Measurements from ENCODE around the gene POLR2L. TPM values are rescaled to one million over a fixed set of nuclear protein-coding genes. Genes with fewer than 3 reads are reported as not detected.

The POLR2L gene
- total and polyA plus RNA-seq, 3 experiments from 2014 or later = 114 to 182 (median 178) TPM

DNA sequence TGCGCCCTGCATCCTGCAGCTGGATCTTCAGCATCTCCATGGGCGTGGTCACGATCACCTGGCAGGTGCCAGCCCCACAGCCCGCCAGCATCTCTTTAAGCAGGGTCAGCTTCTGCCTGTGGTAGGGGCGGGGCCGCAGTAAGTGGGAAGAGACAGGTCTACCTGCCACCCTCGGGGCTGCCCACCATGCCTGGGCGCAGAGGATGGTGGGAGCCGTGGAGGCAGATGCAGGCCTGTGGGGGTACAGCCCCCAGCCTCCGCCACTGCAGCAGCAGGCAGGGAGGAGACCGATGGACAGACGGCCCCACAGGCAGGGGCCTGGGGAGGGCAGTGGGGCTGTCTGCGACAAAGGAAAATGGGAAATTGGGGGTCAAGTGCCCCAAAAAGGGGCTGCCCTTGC, 49.5 kb downstream of the POLR2L start:
- H3K9me3 ChIP-seq (ENCODE audit: low read length) = no peaks in the 10 kb centered on the region
- peaks cover 12 to 27% (median 14%) of the 10 kb centered on the region in 3 donors for H3K4me1 Mint-ChIP-seq
- peaks cover 0 to 25% (median 0%) of the 10 kb centered on the region in 3 donors for H3K36me3 Mint-ChIP-seq
- H3K9me3 Mint-ChIP-seq = no peaks in the 10 kb centered on the region
- H3K4me3 Mint-ChIP-seq = no peak overlapping the region
- POLR2A ChIA-PET = no interaction called here
- no peak overlapping the region for H3K4me3 ChIP-seq (ENCODE audit: low read length)
- peaks cover 25% of the 10 kb centered on the region for H3K4me1 ChIP-seq (ENCODE audit: insufficient read depth, low read length)
- DNase-seq = no peak
- H3K27ac Mint-ChIP-seq = peak overlapping the region in 1 of 8 donors; percentile 24
- no peak overlapping the region for H3K27ac ChIP-seq (ENCODE audit: low read depth, low read length)
- H3K36me3 ChIP-seq (ENCODE audit: insufficient read depth, low read length) = peaks cover 4% of the 10 kb centered on the region
- peaks cover 3% of the 10 kb centered on the region in 2 donors for H3K27me3 Mint-ChIP-seq
- no peaks in the 10 kb centered on the region for H3K27me3 ChIP-seq (ENCODE audit: insufficient read depth, low read length, poor library complexity, severe bottlenecking)
- CTCF ChIA-PET = no interaction called here

GRCh38 chr11:792535-792821, 49.9 kb downstream of the POLR2L start:
- Histone ChIP-seq H3K27ac (ENCODE audit: low read depth, low read length) (no peak overlapping the region), H3K27me3 (ENCODE audit: insufficient read depth, low read length, poor library complexity, severe bottlenecking) (no peaks in the 10 kb centered on the region), H3K4me3 (ENCODE audit: low read length) (no peak overlapping the region), H3K36me3 (ENCODE audit: insufficient read depth, low read length) (peaks cover 4% of the 10 kb centered on the region), H3K4me1 (ENCODE audit: insufficient read depth, low read length) (peaks cover 25% of the 10 kb centered on the region), H3K9me3 (ENCODE audit: low read length) (no peaks in the 10 kb centered on the region)
- Mint-ChIP-seq H3K4me3 (no peak overlapping the region), H3K9me3 (no peaks in the 10 kb centered on the region), H3K27me3 (peaks cover 3% of the 10 kb centered on the region in 2 donors), H3K27ac (no peak overlapping the region), H3K36me3 (peaks cover 0 to 25% (median 0%) of the 10 kb centered on the region in 3 donors), H3K4me1 (peaks cover 14 to 30% (median 14%) of the 10 kb centered on the region in 3 donors)
- ChIA-PET CTCF (no interaction called here), POLR2A (no interaction called here)
- no peak for DNase-seq

- H3K4me3 ChIP-seq (ENCODE audit: low read length) = no peak overlapping the region
- peaks cover 9 to 24% (median 10%) of the 10 kb centered on the region in 3 donors for H3K4me1 Mint-ChIP-seq
- peaks cover 3% of the 10 kb centered on the region in 2 donors for H3K27me3 Mint-ChIP-seq
- CTCF ChIA-PET = no interaction called here
- DNase-seq = no peak
- no peaks in the 10 kb centered on the region for H3K27me3 ChIP-seq (ENCODE audit: insufficient read depth, low read length, poor library complexity, severe bottlenecking)
- H3K9me3 ChIP-seq (ENCODE audit: low read length) = no peaks in the 10 kb centered on the region
- no peaks in the 10 kb centered on the region for H3K9me3 Mint-ChIP-seq
- H3K36me3 ChIP-seq (ENCODE audit: insufficient read depth, low read length) = peaks cover 4% of the 10 kb centered on the region
- no peak overlapping the region for H3K27ac Mint-ChIP-seq
- H3K4me3 Mint-ChIP-seq = no peak overlapping the region
- H3K27ac ChIP-seq (ENCODE audit: low read depth, low read length) = no peak overlapping the region
- POLR2A ChIA-PET = no interaction called here
- peaks cover 0 to 23% (median 0%) of the 10 kb centered on the region in 3 donors for H3K36me3 Mint-ChIP-seq
- H3K4me1 ChIP-seq (ENCODE audit: insufficient read depth, low read length) = peaks cover 21% of the 10 kb centered on the region
Observed at GRCh38 chr11:791658-792534, 50.4 kb downstream of the POLR2L start.

- H3K27me3 Mint-ChIP-seq = peaks cover 3% of the 10 kb centered on the region in 2 donors
- DNase-seq = no peak
- Histone ChIP-seq H3K27me3 (ENCODE audit: insufficient read depth, low read length, poor library complexity, severe bottlenecking) (no peaks in the 10 kb centered on the region), H3K27ac (ENCODE audit: low read depth, low read length) (no peak overlapping the region), H3K9me3 (ENCODE audit: low read length) (no peaks in the 10 kb centered on the region), H3K4me3 (ENCODE audit: low read length) (no peak overlapping the region), H3K36me3 (ENCODE audit: insufficient read depth, low read length) (peaks cover 4% of the 10 kb centered on the region), H3K4me1 (ENCODE audit: insufficient read depth, low read length) (peaks cover 14% of the 10 kb centered on the region)
- H3K27ac Mint-ChIP-seq = peak overlapping the region in 1 of 8 donors; percentile 92
- H3K4me3 Mint-ChIP-seq = no peak overlapping the region
- H3K36me3 Mint-ChIP-seq = peaks cover 0 to 22% (median 0%) of the 10 kb centered on the region in 3 donors
- peaks cover 2 to 18% (median 4%) of the 10 kb centered on the region in 3 donors for H3K4me1 Mint-ChIP-seq
- no peaks in the 10 kb centered on the region for H3K9me3 Mint-ChIP-seq
- ChIA-PET CTCF (no interaction called here), POLR2A (interaction anchor here (0.7 kb wide), 1 partner anchor 53 kb away, joined by 14 read pairs; no protein-coding TSS in a partner anchor)
Observed at GRCh38 chr11:790721-791564, 51.4 kb downstream of the POLR2L start.

- ChIA-PET POLR2A (interaction anchor here (0.6 to 1.1 kb wide), 2 partner anchors 24 to 84 kb away, joined by 3 to 4 read pairs; no protein-coding TSS in a partner anchor), CTCF (no interaction called here)
Observed at GRCh38 chr11:789943-790342, 52.4 kb downstream of the POLR2L start, which contains the start of gene CEND1. Gene CEND1 (minus strand): TSS chr11:790090. CDS start chr11:788576, 1,514 bp downstream.

More at GRCh38 chr11:789943-790342, 52.4 kb downstream of the POLR2L start, which contains the start of gene CEND1:
- Histone ChIP-seq H3K4me1 (ENCODE audit: insufficient read depth, low read length) (peaks cover 4% of the 10 kb centered on the region), H3K36me3 (ENCODE audit: insufficient read depth, low read length) (peaks cover 4% of the 10 kb centered on the region), H3K4me3 (ENCODE audit: low read length) (no peak within 1 kb of the TSS), H3K9me3 (ENCODE audit: low read length) (no peaks in the 10 kb centered on the region), H3K27me3 (ENCODE audit: insufficient read depth, low read length, poor library complexity, severe bottlenecking) (no peaks in the 10 kb centered on the region), H3K27ac (ENCODE audit: low read depth, low read length) (no peak within 1 kb of the TSS)
- DNase-seq = no peak
- peaks cover 0 to 23% (median 0%) of the 10 kb centered on the region in 3 donors for H3K36me3 Mint-ChIP-seq
- H3K9me3 Mint-ChIP-seq = no peaks in the 10 kb centered on the region
- peak within 1 kb of the TSS in 1 of 8 donors; percentile 92 for H3K27ac Mint-ChIP-seq
- H3K4me1 Mint-ChIP-seq = peaks cover 0 to 20% (median 4%) of the 10 kb centered on the region in 3 donors
- H3K27me3 Mint-ChIP-seq = peaks cover 3% of the 10 kb centered on the region in 2 donors
- H3K4me3 Mint-ChIP-seq = peak within 1 kb of the TSS in 2 of 7 donors; percentile 19 to 32

Other genes with a start within 250 kb of the POLR2L start
- gene IRF7, start 226.6 kb downstream of the POLR2L start, total RNA-seq = 10 to 100 TPM; 16.4 to 18.0 TPM
- gene IRF7, start 226.6 kb downstream of the POLR2L start, polyA plus RNA-seq = 38.6 TPM
- gene CDHR5, start 217.6 kb downstream of the POLR2L start, total RNA-seq = not detected
- not detected for gene CDHR5, start 217.6 kb downstream of the POLR2L start, polyA plus RNA-seq
- gene SCT, start 215.3 kb downstream of the POLR2L start, total RNA-seq = not detected
- not detected for gene SCT, start 215.3 kb downstream of the POLR2L start, polyA plus RNA-seq
- under 1 TPM; 0.22 to 0.31 TPM for gene DRD4, start 205.3 kb downstream of the POLR2L start, total RNA-seq
- gene DRD4, start 205.3 kb downstream of the POLR2L start, polyA plus RNA-seq = not detected
- gene DEAF1, start 147.3 kb downstream of the POLR2L start, total RNA-seq = 10 to 100 TPM; 52.1 to 54.6 TPM
- 36.3 TPM for gene DEAF1, start 147.3 kb downstream of the POLR2L start, polyA plus RNA-seq
- 10 to 100 TPM; 10.3 to 13.4 TPM for gene TMEM80, start 146.7 kb downstream of the POLR2L start, total RNA-seq
- 27.8 TPM for gene TMEM80, start 146.7 kb downstream of the POLR2L start, polyA plus RNA-seq
- gene EPS8L2, start 136.3 kb downstream of the POLR2L start, total RNA-seq = 1 to 10 TPM; 7.0 to 7.8 TPM
- gene EPS8L2, start 136.3 kb downstream of the POLR2L start, polyA plus RNA-seq = 22.9 TPM
- gene TALDO1, start 95.1 kb downstream of the POLR2L start, total RNA-seq = 100 to 1,000 TPM; 245 to 246 TPM
- gene TALDO1, start 95.1 kb downstream of the POLR2L start, polyA plus RNA-seq = 184 TPM
- gene GATD1, start 65.0 kb downstream of the POLR2L start, total RNA-seq = 10 to 100 TPM; 53.0 to 56.3 TPM
- 12.9 TPM for gene GATD1, start 65.0 kb downstream of the POLR2L start, polyA plus RNA-seq
- gene CEND1, start 52.4 kb downstream of the POLR2L start, total RNA-seq = 1 to 10 TPM; 2.1 to 2.6 TPM
- gene CEND1, start 52.4 kb downstream of the POLR2L start, polyA plus RNA-seq = 0.13 TPM
- 10 to 100 TPM; 73.6 to 77.0 TPM for gene SLC25A22, start 44.2 kb downstream of the POLR2L start, total RNA-seq
- 14.1 TPM for gene SLC25A22, start 44.2 kb downstream of the POLR2L start, polyA plus RNA-seq
- 10 to 100 TPM; 30.5 to 34.5 TPM for gene PIDD1, start 37.3 kb downstream of the POLR2L start, total RNA-seq
- gene PIDD1, start 37.3 kb downstream of the POLR2L start, polyA plus RNA-seq = 4.6 TPM
- gene RPLP2, start 32.6 kb downstream of the POLR2L start, total RNA-seq = 1,000 to 10,000 TPM; 2,769 to 2,922 TPM
- 3,158 TPM for gene RPLP2, start 32.6 kb downstream of the POLR2L start, polyA plus RNA-seq
- 10 to 100 TPM; 49.8 to 53.0 TPM for gene PNPLA2, start 23.6 kb downstream of the POLR2L start, total RNA-seq
- gene PNPLA2, start 23.6 kb downstream of the POLR2L start, polyA plus RNA-seq = 41.5 TPM
- gene CRACR2B, start 14.6 kb downstream of the POLR2L start, total RNA-seq = 1 to 10 TPM; 2.4 to 3.6 TPM
- not detected for gene CRACR2B, start 14.6 kb downstream of the POLR2L start, polyA plus RNA-seq
- 10 to 100 TPM; 61.2 to 65.5 TPM for gene CD151, start 9.6 kb downstream of the POLR2L start, total RNA-seq
- 19.6 TPM for gene CD151, start 9.6 kb downstream of the POLR2L start, polyA plus RNA-seq
- gene TSPAN4, start 323 bp upstream of the POLR2L start, total RNA-seq = 1 to 10 TPM; 8.8 to 9.4 TPM
- 4.4 TPM for gene TSPAN4, start 323 bp upstream of the POLR2L start, polyA plus RNA-seq
- 10 to 100 TPM; 87.2 to 94.1 TPM for gene CHID1, start 68.3 kb upstream of the POLR2L start, total RNA-seq
- gene CHID1, start 68.3 kb upstream of the POLR2L start, polyA plus RNA-seq = 57.1 TPM
- 10 to 100 TPM; 38.8 to 42.8 TPM for gene AP2A2, start 83.3 kb upstream of the POLR2L start, total RNA-seq
- gene AP2A2, start 83.3 kb upstream of the POLR2L start, polyA plus RNA-seq = 13.9 TPM
- gene MUC6, start 194.2 kb upstream of the POLR2L start, total RNA-seq = not detected
- gene MUC6, start 194.2 kb upstream of the POLR2L start, polyA plus RNA-seq = not detected
- not detected for gene MUC2, start 232.3 kb upstream of the POLR2L start, total RNA-seq
- gene MUC2, start 232.3 kb upstream of the POLR2L start, polyA plus RNA-seq = not detected

All from CD8-positive, alpha-beta memory T cell (primary cell).